GM12865 (cell line): ENCODE data around the gene CCL25.

Experiments used
- DNase-seq: peaks from one replicate; pipeline ENCODE4 v3.0.0; 2010; ENCODE audit warnings: low read depth
- H3K4me3 ChIP-seq: 2 replicates; pipeline ENCODE4 v1.5.1; 2011; ENCODE audit warnings: mild to moderate bottlenecking, low read depth, low read length, control low read depth
- TF ChIP-seq, protein P1 (sequence below): IDR thresholded peaks from 2 replicates; pipeline ENCODE4 v1.5.1; 2011; ENCODE audit warnings: low read length, control low read depth, low read depth, inconsistent platforms; ENCODE audit not compliant: insufficient read depth; ENCODE audit errors: missing control alignments

The CCL25 gene

DNA sequence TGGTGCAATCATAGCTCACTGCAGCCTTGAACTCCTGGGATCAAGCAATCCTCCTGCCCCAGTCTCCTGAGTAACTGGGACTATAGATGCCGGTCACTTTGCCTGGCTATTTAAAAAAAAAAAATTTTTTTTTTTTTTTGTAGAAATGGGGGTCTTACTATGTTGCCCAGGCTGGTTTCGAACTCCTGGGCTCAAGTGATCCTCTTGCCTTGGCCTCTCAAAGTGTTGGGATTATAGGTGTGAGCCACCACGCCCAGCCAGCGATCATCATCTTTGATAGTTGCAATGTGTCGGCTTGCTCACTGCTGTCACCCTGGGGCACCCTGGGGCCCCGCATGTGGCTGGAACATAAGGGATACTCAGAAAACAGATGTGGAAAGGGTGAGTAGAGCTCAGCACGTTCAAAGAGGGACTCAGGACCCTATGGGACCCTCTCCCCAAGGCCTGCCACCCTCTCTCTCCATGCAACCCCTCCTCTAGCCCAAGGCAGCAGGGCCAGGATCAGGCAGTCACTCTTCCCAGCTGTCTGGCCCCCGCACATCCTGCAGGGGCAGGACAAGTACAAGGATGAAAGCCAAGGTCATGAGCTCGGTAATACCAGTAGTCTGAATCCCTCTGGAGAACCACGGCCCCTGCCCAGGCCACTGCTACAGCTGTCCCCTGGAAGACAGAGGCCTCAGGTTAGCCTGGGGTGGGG, 6.5 kb upstream of the CCL25 start:
- TF ChIP-seq, protein P1, sequence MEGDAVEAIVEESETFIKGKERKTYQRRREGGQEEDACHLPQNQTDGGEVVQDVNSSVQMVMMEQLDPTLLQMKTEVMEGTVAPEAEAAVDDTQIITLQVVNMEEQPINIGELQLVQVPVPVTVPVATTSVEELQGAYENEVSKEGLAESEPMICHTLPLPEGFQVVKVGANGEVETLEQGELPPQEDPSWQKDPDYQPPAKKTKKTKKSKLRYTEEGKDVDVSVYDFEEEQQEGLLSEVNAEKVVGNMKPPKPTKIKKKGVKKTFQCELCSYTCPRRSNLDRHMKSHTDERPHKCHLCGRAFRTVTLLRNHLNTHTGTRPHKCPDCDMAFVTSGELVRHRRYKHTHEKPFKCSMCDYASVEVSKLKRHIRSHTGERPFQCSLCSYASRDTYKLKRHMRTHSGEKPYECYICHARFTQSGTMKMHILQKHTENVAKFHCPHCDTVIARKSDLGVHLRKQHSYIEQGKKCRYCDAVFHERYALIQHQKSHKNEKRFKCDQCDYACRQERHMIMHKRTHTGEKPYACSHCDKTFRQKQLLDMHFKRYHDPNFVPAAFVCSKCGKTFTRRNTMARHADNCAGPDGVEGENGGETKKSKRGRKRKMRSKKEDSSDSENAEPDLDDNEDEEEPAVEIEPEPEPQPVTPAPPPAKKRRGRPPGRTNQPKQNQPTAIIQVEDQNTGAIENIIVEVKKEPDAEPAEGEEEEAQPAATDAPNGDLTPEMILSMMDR, result no peak
- H3K4me3 ChIP-seq, result no peak overlapping the region
- no peak for DNase-seq

DNA sequence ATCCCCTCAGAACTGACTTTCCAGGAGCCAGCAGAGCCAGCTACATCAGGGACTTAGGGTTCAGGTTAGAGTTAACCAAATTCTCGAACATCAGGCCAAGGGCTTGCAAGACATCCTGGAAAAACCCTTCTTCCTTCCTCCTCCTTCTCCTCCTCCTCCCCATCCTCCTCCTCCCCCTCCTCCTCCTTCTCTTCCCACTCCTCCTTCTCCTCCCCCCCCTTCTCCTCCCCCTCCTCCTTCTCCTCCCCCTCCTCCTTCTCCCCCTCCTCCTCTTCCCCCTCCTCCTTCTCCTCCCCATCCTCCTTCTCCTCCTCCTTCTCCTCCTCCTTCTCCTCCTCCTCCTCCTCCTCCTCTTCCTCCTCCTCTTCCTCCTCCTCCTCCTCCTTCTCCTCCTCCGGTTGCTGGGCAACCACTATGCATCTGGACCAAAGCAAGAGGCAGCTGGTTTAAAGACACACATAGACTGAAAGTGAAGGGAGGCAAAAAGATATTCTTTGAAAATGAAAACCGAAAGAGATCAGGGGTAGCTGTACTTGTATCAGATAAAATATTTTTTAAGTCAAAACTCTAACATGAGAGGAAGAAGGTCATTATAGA, 5.9 kb upstream of the CCL25 start:
- TF ChIP-seq, protein P1, result no peak
- DNase-seq, result peak; percentile 80

GRCh38 chr19:8050274-8051096, 2.1 kb upstream of the CCL25 start:
- TF ChIP-seq, protein P1, result no peak
- H3K4me3 ChIP-seq, result peak overlapping the region; percentile 58
- peak; percentile 99 for DNase-seq

More for the DNA sequence above, 5.9 kb upstream of the CCL25 start:
- H3K4me3 ChIP-seq, result no peak overlapping the region

GRCh38 chr19:8054169-8054568, 1.6 kb downstream of the CCL25 start:
- no peak overlapping the region for H3K4me3 ChIP-seq
- DNase-seq, result no peak
- TF ChIP-seq, protein P1, result no peak

- TF ChIP-seq, protein P1, result no peak
- no peak for DNase-seq
- H3K4me3 ChIP-seq, result no peak overlapping the region
Measured at GRCh38 chr19:8056533-8056932, 4.0 kb downstream of the CCL25 start.

GRCh38 chr19:8057545-8058270, 5.1 kb downstream of the CCL25 start:
- TF ChIP-seq, protein P1, result no peak

More at GRCh38 chr19:8057545-8058270, 5.1 kb downstream of the CCL25 start:
- no peak for DNase-seq
- no peak overlapping the region for H3K4me3 ChIP-seq
